NCI-H1436 (cell line): ENCODE data around the gene TBP.

Experiments
- DNase-seq: peaks from one replicate; lab custom pipeline; 2025; lab: John Stamatoyannopoulos, UW

The TBP gene

DNA sequence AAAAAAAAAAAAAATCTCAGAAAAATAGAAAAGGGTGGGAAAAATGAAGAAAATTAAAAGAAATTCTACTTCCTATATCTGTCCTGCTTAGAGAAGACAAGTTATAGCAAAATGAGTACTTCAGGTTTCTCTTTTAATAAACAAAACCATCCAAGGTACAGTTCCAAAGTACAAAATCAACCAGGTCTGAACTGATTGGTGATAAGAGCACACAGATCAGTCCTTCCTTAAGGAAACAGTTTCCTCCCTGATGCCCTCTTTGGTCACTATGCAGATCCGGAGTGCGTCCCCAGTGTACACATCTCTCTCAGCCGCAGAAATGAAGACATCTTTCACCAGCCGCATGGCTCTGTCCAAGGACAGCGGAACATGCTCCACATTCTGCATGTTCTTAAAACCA is 19.2 kb upstream of the TBP start:
- no peak for DNase-seq

DNA sequence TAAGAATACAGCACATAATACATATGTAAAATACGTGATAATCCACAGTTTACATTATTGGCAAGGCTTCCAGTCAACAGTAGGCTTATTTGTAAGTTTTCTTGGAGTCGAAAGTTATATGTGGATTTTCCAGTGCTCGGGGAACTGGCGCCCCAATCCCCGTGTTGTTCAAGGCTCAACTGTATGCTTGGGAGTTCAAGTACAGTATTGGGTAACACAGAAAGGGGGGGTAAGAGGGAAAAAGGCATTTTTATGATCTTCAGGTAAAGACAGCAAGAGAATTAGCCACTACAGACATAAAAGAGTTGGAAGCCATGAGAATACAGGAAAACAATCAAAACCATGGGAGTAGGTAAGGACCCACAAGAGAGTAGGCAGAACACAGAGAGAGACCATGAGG is 17.5 kb upstream of the TBP start:
- no peak for DNase-seq

DNA sequence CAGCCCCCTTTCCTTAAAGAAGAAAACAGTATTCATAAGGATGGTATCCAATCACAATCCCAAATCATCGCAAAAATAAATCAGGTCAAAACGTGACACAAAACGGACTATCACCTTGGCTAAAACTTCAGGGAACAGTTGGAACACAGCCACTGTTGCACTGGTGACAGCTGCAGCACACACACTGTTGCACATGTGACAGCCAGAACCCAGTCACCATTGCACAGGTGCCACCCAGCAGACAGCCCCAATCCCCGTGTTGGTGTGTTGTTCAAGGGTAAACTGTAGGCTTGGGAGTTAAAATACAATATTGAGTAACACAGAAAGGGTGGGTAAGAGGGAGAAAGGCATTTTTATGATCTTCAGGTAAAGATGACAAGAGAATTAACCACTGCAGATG is 16.8 kb upstream of the TBP start:
- DNase-seq: no peak

DNA sequence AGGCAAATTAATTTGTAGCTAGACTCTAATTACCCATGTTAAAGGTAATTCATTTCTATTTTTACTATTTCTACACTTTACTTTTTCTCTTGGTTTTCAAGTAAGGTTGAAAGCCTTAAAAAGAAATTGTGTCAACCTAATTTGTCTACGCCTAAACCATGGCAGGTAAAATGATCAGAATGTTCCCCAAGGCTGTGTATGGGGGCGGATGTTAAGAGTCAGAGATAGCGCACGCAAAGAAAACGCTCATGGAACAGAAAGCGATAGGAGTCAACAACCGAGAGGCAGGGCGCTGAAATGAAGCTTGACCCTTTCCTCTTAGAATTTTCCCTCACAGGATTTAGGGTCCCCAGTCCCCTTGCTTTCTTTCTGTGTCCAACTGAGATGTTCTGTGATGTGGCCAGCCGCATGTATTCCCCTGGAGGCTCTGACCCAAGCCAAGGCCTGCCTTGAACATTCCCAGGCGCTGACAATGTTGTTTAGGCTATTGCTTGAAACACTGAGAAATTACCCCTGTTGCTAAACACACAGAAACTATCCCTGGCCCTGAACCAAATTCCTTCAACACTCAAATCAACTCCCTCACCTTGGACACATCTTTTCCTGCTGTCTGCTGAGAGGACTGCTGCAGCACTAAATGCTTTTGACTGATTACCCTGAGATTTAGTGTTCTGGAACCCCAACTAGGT is 12.0 kb upstream of the TBP start:
- no peak for DNase-seq

DNA sequence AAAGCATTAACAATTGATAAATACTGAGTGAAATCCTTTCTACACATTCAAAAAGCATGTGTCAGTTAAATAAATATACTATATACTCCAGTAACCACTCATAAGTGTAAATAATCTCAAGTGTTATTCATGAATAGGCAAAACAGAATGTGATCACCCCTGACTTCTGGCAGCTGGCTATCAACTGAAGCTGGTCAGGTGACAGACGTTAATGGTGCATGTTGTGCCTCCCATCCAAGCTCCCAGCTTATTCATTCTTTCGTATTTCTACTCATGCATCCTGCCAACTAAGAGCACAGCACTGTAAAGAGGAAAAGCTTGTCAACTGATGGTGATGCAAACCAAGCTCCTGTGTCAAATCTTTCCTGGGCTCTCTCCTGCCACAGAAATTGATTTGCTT is 8.8 kb upstream of the TBP start:
- no peak for DNase-seq

DNA sequence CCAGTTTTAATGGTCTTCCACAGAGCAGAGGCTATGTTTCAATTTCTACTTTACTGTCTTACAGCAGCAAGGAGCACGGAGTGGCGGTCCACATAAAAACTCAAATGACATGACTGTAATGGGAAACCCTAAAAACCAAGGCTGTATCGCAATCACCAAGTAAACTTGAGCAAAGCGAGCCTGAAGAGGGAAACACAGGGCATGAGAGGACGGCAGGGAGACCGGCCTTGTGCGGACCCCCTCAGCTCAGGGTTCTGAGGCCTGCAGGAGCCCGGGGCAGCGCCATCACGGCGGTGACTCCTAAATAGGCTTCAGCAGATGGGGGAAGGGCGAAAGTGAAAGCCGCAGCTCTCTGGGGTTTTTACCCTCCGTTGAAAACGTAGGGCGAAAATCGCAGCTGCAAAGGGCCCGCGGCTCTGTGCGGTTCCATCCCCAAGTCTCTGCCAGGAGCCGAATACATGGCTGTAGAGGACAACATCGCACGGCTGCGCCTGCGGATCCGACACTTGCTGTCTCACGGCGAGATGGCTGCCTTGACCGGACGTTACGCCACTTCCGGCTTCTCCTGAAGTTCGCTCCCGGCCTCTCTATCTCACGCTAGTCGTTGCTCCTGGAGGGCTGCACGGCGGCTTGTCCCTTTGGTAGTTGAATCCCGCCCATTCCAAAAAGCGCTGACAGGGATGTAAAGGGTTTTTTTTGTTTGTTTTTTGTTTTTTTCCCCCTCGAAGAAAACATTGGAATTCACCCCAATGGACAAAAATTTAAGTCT is 1.2 kb upstream of the TBP start, which contains the start of gene PSMB1:
PSMB1 (minus strand) TSS at position 543 of the 769 bp plus-strand sequence; CDS start at position 478, 65 bp downstream.
- peak; percentile 82 for DNase-seq

- peak; percentile 43 for DNase-seq
These were observed 596 bp upstream of the TBP start for GRCh38 chr6:170553534-170554012.

DNA sequence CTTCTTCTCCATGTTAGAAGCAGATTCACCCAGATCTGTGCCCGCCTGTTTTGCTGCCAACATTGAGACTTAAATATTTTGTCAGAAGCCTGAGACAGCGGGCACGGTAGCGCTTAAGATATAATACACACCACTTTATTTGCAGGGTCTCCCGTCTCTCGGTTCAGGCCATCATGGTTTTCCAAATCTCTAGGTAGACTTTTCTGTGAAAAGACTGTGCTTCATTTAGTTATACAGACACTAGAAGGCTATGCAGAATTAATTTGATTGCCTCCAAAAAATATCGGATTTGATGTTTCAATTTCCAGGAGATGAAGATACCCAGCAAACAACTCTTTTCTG is 598 bp downstream of the TBP start:
- DNase-seq: no peak

DNA sequence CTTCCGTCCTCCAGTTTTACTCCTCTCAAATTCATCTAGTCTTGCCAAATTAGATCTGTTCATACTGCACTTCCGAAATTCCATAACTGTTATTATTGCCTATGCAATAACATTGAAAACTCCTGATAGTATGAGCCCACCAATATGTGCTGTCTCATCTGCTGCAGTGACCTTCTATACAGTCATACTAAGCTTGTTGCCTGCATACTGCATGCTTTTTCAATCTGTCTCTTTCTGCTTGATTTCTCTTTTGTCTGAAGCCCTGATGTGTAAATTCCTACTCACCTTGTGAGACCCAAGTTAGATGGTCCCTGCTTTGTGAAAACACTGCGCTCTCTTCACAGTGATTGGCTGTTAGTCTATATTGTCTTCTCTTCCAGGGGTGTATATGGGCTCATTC is 1.1 kb downstream of the TBP start:
- DNase-seq: no peak

- no peak for DNase-seq
These were observed 7.4 kb downstream of the TBP start for GRCh38 chr6:170561555-170561954.

DNA sequence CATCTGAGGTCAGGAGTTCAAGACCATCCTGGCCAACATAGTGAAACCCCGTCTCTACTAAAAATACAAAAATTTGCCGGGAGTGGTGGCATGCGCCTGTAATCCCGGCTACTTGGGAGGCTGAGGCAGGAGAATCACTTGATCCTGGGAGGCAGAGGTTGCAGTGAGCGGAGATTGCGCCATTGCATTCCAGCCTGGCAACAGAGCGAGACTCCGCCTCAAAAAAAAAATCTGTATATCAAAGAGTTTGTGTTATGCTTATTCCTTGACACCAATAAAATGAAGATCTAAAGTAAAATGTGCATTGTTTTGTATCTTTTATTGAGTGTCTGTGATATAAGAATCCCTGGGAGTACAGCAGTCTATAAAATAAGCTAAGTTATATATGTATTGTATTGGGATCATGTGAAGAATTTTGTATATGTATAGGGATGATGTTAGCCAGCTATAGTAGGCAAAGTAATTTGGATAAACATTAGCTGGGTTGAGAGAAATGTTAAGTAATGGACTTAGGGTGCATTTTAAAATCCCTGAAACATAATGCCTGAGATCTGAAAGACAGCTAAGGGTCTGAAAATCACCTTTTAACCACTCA is 10.9 kb downstream of the TBP start:
- no peak for DNase-seq

DNA sequence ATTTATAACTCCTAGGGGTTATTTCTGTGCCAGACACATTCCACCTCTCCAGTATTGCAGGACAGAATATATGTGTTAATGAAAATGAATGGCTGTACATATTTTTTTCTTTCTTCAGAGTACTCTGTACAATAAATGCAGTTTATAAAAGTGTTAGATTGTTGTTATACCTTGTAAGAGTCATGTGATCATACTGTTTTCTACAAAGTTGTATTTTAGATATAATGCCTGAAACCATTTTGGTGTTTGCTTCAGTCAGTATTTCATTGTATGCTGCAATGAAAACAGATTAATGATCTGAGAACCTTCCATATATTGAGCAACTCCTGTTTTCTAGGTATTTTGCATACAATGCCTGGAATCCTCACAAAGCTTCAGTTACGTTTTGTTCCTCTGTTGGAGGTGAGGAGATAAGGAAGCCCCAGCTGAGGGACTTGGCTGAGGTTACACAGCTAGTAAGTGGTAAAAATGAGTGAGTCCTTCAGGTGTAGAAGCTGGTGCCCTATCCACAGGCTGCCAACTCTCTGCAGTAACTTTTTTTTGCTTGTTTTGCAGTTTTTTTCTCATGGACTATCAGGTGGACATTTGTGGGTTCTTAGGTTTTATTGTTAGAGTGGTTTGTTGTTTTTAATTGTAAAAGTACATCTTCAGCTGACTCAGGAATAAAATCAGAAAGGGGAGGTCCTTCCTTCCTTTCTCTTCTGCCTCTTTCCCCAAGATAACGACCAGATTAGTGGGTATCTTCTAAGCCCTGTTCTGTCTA is 18.7 kb downstream of the TBP start:
- DNase-seq: no peak

DNA sequence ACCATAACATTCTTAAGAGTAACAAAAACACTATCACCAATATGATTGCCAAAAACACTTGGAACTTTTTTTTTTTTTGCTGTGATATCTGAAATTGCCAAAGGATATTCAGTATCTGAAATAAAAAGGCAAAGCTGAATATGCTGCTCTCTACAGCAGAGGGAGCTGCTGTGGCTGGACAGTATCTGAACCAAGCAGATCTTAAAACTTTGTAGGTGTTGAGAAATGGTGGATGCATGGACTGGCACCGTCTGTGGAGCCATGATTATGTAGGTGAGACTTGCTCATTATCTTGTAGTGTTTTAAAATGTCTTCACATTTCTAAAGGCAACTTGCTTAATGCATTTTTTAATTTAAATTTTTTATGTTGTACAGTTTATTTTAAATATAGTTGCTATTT is 21.1 kb downstream of the TBP start:
- DNase-seq: no peak

DNA sequence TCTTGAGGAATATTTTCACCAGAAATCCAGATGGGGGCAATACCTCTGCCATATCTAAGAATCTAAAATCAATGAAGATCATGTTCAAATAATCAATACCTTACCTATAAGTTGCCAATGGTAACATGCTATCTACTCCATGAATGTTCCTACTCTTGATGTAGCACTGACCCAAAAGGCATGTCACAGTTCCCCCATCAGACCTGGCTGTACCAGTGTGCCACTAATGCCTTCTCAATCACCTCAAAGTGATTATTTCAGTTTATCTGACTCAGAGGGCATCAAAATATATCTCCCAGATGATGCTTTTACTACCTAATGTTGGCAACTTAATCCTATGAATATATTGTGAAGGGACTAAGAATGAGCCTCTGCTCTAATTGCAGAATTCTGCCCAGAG is 24.7 kb downstream of the TBP start:
- no peak for DNase-seq

GRCh38 chr6:170583756-170584180 is 29.6 kb downstream of the TBP start:
- DNase-seq: no peak

- DNase-seq: peak; percentile 90
These were observed 30.2 kb downstream of the TBP start, which contains the start of gene PDCD2 for GRCh38 chr6:170584181-170584953. PDCD2 (minus strand) TSS chr6:170584637; CDS start chr6:170584581, 56 bp downstream.

- no peak for DNase-seq
These were observed 30.9 kb downstream of the TBP start for GRCh38 chr6:170584954-170585498.

DNA sequence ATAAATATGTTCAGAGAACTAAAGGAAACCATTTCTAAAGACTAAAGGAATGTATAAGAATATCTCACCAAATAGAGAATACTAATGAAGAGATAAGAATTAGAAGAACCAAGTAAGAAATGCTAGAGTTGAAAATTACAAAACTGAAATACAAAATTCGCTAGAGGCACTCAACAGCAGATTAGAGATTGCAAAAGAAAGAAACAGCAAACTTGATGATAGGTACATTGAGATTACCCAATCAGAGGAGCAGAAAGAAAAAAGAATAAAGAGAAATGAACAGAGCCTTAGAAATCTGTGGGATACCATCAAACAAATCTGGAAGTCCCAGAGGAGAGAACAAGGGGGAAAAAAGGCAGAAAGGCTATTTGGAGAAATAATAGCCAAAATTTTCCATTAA is 36.6 kb downstream of the TBP start:
- DNase-seq: no peak

DNA sequence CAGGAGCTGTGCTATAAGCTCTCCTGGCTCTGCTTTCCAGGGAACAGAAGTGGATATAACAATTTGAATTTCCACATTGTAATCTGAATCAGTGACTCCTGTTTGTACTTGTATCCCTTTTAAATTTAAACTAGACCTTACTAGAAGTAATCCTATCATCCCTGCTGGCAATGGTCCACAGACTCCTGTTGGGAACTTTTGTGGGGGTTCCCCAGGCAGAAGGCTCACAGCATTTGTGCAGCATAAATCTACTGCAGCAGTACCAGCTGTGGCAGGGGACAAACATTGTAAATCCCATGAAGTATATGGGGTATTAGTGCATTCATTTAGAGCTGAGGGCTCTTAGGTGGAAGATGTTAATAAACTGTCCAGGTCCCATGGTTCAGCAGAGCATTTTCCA is 42.3 kb downstream of the TBP start:
- DNase-seq: no peak

DNA sequence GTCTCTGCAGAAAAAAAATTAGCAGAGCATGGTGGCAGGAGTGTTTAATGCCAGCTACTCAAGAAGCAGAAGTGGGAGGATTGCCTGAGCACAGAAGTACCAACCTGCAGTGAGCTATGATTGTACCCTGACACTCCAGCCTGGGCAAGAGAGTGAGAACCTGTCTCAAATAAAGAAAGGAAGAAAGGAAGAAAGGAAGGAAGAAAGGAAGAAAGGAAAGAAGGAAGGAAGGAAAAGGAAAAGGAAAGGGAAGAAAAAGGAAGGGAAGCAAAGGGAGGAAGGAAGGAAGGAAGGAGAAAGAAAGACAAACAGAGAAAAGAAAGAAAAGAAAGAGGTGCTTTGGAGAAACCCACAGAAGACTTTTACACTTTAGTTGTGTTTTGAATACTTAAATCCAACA is 43.1 kb downstream of the TBP start:
- no peak for DNase-seq

DNA sequence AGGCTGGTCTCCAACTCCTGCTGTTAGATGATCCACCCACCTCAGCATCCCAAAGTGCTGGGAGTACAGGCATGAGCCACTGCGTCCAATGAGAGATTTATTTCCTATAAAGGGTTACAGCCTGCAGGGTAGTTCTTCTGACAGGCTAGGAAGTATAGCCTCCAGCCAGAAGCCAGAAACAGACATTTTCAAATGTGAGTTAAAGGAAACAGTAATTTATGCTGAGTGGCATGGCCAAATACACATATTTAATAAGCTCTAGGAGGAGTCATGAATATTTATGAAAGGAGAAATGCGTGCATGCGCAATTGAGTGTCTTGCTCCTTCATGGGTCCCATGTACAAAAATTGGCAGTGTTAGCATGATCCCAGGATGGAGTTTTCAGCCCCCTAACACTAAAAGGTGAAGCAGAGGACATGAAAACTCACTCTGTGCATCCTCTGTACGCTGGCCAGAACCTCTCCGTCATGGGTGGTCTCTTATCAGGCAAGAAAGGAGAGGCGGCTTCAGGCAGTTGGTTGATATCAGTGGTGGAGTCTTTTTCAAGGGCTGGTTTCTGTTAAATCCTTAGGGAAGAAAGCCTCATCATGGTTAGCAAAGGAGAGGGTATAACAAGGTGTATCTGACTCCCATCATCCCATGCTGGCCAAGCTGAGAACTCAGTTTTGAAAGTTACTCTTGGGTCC is 51.5 kb downstream of the TBP start:
- DNase-seq: no peak
